NCI-H1105 treated with DMSO at 0.1 percent for 48 hours (cell line): ENCODE measurements around the gene ZBTB46.

Source experiments
- DNase-seq: peaks from one replicate; lab custom pipeline; 2025; lab: John Stamatoyannopoulos, UW

The ZBTB46 gene

DNA sequence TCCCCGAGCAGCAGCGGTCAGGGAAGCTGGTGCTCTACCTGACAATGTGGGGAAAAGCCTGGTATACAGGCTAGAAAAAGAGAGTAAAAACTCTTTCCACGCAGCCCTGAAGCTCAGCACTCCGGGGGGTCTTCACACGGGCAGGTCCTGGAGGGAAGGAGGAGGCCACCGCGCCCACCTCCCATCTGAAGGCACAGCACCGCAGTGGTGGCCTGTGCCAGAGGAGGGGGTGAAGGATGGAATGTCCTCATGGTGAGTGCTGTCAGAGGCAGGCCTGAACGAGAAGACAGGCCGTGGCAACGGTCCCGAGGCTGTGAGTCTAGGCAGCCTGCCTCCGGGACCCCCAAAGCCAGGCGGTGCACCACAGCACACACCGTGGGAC is 85.6 kb downstream of the ZBTB46 start:
- DNase-seq = no peak

DNA sequence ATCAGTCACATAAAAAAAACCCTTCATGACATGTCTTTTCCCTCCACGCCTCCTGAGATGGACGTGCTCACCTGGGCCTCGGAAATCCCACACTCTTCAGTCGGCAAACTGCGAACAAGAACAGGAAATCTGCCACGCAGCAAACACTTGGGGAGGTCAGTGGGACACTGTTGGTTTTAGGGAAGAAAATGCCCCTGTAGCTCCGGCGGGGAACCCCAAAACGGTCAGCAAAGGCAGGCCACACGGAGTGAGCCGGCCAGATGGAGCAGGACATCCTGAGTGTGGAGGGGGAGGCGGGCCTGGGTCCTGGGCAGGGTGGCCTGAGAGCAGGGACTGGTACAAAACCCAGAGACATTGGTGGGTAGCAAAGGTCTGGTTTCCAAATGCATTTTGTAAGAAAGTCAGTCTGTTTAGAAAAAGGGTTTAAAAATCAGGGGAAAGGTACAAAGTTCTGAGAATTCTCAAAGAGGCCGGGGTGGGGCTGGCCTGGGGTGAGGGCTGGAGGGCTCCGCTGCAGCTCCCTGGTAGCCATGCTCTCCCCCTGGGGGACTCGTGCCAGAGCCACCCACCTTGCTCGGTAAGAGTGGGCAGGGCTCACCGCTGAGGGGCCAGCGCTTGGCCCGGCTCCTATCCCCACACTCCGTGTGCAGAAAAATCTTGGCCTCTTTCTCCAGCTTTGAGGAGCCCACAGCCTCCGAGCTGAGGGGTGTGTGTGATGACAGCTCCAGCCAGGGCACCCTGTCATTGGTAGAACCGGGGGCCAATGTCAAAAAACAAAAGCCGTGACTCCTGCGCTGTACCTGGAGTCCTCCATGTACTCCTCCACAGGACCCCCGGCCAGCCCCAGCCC is 86.3 kb downstream of the ZBTB46 start:
- DNase-seq = no peak

DNA sequence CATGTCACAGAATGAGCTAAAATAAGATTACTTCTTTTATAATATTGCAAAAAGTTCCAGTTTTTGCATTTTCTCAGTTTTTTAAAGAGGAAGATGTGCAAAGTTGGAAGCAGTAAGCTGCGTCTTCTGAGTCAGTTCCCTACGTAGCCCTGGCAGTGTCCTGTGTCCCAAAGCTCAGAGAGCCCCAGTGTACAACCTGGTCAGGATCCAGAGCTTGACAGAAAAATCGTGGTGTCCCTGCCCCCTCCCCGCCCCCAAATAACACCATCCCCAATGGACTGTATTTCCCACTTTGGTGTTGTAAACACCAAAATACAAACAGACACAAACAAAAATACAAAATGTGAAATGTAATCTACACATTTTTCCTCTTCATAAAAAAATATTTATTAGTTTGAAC is 86.9 kb downstream of the ZBTB46 start:
- no peak for DNase-seq

DNA sequence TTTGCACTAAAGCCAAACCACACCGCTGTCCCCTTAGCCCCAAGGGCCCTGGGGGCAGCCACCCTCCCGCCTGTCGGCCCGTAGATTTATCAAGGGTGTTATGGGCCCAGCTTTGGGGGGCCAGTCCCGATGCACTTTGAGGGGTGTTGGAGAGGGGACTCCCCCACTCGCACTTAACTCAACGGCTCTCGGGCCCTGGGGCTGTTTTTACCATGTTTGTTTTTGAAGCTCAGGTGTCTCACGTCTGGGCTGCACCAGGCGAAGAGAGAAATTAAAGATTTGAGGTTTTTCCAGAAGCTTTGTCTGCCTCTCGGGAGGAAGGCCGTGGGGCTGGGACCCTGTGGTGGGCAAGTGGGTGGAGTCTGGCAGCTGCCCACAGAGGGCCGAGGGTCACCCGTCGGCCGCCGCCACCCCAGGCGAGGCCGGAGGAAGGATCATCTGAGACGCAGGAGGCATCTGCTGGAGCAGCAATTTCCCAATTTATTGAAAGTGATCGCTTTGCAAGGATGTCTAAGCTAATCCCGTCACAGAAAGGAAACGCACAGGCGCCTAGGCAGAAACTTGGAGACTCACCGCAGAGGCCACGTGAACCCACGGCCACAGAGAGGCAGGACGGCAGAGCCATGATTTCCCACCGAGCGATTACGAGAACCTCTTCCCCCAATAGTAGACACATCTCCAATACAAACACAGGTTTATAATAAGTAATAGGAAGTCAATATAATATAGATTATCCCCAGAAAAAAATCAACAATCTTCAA is 87.7 kb downstream of the ZBTB46 start:
- no peak for DNase-seq

DNA sequence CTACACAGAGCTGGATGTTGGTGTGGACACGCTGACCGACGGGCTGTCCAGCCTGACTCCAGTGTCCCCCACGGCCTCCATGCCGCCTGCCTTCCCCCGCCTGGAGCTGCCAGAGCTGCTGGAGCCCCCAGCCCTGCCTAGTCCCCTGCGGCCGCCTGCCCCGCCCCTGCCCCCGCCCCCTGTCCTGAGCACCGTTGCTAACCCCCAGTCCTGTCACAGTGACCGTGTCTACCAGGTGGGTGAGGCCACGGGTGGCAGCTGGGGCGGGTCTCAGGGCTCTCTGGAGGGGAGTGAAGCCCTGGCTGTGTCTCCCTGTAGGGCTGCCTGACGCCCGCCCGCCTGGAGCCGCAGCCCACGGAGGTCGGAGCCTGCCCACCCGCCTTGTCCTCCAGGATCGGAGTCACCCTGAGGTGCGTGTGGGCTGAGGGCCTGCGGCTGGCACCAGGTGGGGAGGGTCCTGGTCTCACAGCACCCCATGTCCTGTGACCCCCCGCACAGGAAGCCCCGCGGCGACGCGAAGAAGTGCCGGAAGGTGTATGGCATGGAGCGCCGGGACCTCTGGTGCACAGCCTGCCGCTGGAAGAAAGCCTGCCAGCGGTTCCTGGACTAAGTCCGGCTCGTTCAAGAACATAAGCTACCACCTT is 88.6 kb downstream of the ZBTB46 start:
- DNase-seq = no peak

DNA sequence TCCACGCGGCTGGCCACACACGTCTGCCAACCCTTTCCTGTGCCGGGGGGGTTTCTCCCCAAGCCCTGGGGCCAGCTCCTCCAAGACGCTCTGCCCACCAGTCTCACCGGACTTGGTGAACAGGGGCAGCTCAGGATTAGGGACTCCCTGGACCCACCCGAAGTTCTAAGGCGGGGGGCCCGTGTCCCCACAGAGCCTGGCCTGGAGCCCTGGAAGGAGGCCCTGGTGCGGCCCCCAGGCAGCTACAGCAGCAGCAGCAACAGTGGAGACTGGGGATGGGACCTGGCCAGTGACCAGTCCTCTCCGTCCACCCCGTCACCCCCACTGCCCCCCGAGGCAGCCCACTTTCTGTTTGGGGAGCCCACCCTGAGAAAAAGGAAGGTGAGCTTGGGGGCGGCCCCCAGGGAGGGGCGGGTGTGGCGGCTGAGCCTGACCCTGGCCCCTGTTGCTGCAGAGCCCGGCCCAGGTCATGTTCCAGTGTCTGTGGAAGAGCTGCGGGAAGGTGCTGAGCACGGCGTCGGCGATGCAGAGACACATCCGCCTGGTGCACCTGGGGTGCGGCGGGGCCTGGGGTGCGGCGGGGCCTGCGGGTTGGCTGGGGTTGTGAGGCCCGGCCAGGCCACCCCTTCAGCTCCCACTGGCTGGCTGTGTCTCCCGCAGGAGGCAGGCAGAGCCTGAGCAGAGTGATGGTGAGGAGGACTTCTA is 89.2 kb downstream of the ZBTB46 start:
- no peak for DNase-seq

DNA sequence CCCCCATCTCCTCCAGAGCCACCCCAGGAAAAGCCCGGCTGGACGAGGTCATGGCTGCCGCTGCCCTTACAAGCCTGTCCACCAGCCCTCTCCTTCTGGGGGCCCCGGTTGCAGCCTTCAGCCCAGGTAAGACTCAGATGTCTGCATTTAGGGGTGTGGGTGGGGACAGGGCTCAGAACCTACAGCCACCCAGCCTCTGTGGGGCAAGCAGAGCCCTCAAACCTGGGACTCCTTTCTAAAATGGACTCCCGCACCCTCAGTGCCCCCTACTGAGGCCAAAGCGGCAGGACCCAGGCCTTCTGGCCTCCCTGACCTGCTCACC is 89.7 kb downstream of the ZBTB46 start:
- no peak for DNase-seq

DNA sequence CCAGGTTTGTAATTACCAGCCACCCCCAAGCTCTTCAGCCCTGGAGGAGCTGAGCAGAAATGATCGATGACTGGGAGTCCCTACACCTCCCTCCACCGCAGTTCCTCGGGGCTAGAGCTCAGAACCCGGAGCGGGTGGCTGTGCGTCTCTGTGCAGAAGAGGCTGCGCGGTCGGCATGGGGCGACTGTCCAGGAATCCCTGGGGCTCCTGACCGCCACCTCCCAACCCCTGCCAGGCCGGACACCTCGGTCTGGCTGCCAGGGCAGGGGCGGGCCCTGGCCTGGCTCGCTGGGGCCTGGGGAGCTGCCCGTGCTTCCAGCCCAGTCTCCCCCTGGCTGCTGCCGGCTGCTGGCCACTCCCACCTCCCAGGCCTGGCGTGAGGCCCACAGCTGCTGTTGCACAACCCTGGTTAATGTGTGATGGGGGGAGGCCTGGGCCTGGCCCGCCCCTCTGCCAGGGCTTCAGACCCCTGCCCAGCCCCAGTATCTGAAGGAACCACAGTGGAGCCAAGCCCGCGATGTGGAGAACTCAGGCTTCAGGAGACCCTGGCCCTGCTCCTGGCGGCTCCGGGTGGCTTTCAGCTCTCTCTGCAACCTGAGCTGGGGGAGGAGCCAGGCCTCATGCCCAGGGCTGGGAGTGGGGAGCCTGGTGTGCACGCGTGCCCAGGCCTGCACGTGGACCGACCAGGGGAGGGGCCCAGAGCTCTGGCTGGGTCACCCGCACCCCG is 90.3 kb downstream of the ZBTB46 start:
- DNase-seq = peak; percentile 69

DNA sequence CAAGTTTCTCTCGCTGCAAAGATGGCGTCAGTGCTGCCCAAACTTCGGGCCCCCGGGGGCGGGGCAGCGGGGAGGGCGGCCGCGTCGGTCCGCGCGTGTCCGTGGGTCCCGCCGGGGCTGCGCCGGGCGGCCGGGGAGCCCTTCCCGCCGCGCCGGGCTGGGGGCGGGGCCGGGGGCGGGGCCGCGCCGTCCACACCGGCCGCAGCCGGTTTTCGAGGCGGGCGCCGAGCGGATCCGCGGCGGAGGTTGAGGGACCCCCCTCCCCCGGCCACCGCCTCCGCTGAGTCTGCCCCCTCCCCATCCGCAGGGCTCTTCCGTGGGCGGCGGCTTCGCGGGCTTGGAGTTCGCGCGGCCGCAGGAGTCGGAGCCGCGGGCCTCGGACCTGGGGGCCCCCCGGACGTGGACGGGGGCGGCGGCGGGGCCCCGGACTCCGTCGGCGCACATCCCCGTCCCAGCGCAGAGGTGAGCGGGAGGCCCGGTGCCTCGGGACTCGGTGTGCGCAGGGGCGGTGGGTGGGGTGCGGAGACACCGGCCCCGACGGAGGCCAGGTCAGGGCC is 90.9 kb downstream of the ZBTB46 start:
- no peak for DNase-seq

DNA sequence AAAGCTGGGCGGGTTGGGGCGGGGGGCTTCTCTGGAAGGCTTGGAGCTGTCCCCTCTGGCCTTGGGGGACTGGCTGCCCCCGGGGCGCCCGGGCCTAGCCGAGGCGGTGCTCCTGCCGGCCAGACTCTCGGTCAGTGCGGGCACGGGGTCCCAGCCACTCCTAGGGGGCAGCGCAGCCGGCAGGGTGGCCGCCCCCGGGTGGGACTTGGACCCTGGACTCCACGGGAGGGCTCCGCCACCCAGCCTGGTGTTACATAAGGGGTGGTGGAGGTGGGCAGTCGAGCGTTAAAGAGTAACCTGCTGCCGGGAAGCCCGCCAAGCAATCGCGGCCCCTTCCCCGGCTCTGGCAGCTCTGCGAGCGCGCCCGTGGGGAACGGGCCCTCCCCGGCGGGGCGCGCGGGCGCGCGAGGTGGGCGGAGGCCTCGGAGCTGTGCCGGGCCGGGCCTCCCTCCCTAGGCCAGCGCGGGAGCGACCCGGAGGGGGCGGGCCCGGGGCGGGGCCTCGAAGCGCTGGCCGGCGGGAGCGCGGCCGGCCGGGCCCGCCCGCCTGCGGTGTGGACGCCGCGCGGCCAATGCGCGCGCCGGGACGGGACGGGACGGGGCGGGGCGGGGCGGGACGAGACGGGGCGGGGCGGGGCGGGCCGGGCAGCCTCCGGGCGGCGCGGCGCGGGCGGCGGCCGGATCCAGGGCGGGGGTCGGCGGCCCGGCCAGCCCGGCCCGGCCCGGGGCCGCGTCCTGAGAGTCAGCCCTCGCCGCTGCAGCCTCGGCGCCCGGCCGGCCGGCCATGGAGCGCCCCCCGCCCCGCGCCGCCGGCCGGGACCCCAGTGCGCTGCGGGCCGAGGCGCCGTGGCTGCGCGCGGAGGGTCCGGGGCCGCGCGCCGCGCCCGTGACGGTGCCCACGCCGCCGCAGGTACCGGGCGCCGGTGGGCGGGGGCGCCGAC is 91.7 kb downstream of the ZBTB46 start, which contains the start of gene SLC2A4RG:
Gene SLC2A4RG (plus strand): TSS at position 647 of the 940 bp plus-strand sequence. CDS start 137 bp downstream, at position 784.
- DNase-seq = peak; percentile 46

DNA sequence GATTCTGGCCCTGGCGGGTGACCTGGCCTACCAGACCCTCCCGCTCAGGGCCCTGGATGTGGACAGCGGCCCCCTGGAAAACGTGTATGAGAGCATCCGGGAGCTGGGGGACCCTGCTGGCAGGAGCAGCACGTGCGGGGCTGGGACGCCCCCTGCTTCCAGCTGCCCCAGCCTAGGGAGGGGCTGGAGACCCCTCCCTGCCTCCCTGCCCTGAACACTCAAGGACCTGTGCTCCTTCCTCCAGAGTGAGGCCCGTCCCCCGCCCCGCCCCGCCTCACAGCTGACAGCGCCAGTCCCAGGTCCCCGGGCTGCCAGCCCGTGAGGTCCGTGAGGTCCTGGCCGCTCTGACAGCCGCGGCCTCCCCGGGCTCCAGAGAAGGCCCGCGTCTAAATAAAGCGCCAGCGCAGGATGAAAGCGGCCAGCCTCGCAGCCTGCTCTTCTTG is 92.4 kb downstream of the ZBTB46 start:
- peak; percentile 5 for DNase-seq

DNA sequence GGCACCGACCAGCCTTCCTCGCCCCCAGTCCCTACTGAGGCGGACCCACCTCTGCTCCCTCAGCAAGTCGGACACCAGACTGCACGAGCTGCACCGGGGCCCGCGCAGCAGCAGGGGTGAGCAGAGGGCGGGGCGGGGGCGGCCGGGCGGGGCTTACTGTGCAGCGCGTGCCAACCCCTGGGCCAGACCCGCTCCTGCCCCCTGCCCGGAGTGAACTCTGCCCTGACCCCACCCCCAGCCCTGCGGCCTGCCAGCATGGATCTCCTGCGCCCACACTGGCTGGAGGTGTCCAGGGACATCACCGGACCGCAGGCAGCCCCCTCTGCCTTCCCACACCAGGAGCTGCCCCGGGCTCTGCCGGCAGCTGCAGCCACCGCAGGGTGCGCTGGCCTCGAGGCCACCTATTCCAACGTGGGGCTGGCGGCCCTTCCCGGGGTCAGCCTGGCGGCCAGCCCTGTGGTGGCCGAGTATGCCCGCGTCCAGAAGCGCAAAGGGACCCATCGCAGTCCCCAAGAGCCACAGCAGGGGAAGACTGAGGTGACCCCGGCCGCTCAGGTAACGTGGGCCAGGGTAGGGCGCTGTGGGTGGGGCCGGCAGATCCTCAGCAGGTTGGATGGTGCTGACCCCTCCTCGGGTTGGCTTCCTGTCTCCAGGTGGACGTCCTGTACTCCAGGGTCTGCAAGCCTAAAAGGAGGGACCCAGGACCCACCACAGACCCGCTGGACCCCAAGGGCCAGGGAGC is 92.9 kb downstream of the ZBTB46 start:
- DNase-seq = peak; percentile 23

DNA sequence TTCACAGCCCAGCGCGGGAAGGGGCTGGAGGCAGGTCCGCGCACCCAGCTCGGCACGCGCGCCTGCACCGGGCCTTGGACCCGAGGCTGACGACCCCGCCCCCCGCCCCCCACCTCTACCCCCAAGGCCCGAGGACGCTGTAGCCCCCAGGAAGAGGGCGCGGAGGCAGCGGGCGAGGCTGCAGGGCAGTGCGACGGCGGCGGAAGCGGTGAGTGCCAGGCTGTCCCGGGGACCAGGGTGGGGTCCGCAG is 93.4 kb downstream of the ZBTB46 start:
- DNase-seq = no peak

DNA sequence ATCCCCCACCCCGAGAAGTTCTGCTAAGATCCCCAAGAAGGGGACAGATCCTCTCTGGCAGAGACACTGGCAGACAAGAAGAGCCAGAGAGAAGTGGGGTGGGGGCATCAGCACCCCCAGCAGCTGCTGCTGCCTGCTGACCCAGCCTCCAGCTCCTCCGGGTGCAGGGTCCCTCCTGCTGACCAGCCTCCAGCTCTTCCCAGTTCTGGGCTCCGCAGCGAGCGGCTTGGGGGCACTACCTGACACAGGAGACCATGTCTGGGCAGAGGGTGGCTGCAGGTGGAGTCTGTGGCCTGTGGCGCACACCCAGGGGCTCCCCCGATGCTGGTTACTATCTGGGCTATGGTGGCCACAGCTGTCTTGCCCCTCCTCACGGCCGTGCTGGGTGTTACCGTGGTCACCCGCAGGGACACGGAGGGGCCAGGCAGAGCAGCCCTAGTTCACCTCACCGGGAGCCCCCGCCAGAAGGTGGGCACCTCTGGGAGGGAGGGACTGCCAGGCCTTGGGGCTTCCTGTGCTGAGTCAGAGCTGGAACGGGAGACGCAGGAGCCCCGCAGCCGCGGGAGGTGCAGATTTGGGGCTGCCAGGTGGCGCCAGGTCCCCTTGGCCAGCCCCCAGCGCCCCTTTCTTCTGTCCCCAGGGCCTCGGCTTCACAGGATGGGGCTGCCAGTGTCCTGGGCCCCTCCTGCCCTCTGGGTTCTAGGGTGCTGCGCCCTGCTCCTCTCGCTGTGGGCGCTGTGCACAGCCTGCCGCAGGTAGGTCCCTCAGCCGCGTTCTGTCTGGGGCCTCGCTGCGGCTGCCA is 94.0 kb downstream of the ZBTB46 start:
- peak; percentile 31 for DNase-seq

DNA sequence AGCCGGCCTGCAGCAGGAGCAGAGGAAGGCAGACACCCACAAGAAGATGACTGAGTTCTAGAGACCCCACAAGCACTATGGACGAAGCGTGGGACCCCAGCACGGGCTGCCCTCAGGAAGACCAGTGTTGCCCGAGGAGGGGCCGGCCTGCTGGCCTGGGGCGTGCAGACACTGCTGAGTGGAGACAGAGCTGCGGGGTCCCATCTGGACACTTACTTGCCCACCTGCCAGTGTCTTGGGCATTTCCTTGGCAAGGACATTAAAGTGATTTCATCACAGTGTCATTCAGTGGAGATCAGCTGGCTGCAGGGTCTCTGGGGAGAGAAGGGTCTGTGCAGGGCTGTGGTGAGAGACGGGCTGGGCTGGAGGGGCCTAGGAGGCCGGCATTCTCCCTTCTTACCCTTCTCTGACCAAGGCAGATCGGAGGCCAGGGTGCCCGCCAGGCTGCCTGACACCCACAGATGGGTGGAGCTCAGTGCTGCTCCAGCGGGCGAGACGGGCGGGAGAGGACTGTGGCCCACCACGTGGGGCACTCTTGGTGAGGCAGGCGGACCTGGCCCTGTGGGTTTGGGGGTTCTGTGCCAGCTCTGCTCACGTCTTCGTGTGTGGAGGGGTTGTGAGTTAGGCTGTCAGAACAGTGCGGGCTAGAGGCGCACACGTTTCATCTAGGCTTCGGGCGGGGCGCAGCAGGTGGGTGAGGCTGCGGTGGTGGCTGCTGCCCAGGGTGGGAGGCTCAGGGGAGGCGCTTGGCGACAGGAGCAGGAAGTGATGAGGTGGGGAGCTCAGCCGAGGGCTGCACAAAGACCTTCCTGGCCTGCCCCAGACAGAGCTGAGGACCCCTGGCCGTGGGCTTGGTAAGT is 95.0 kb downstream of the ZBTB46 start, which contains the start of gene LIME1:
Gene LIME1 (plus strand): TSS at position 806 of the 860 bp plus-strand sequence. CDS start 886 bp downstream, outside the sequence.
- no peak for DNase-seq

DNA sequence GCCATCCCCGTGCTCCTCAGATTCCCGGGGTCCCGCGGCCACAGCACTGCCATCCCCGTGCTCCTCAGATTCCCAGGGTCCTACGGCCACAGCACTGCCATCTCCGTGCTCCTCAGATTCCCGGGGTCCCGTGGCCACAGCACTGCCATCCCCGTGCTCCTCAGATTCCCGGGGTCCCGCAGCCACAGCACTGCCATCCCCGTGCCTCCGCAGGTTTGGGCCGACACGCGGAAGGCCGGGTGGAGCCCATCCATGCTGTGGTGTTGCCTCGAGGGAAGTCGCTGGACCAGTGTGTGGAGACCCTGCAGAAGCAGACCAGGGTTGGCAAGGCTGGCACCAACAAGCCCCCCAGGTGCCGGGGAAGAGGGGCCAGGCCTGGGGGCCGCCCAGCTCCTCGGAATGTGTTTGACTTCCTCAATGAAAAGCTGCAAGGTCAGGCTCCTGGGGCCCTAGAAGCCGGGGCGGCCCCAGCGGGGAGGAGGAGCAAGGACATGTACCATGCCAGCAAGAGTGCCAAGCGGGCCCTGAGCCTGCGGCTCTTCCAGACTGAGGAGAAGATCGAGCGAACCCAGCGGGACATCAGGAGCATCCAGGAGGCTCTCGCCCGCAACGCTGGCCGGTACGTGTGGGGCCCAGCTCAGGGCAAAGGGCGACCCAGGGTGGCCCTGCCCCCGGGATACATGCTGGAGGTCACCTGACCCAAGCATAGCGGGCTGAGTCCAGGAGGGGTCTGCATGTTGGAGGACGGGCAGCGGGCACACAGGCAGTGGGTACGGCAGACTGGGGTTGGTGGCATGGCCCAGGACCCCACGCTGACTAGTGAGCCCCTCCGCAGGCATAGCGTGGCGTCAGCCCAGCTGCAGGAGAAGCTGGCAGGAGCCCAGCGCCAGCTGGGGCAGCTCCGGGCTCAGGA is 95.9 kb downstream of the ZBTB46 start:
- DNase-seq = no peak
